Sigmoid colon (tissue), 7 donors: ENCODE measurements around the gene ARMC2. TPM values are rescaled to one million over a fixed set of nuclear protein-coding genes. Genes with fewer than 3 reads are reported as not detected.

Source experiments
- DNase-seq: peaks from one replicate; pipeline ENCODE4 v3.0.0-alpha.2; 2019
- H3K27ac ChIP-seq, 4 donors: fragments of 200-600 bp; sonication (generic); one replicate each; pipeline ENCODE4 v1.5.1; 2016 to 2019; ENCODE audit warnings: mild to moderate bottlenecking in 1 of 4
- H3K27me3 ChIP-seq, 3 donors: fragments of 200-600 bp; sonication (generic); one replicate each; pipeline ENCODE4 v1.5.1; 2019; ENCODE audit warnings: mild to moderate bottlenecking in 1 of 3
- H3K36me3 ChIP-seq, 4 donors: fragments of 200-600 bp; sonication (generic); one replicate each; pipeline ENCODE4 v1.5.1; 2016 to 2019
- H3K4me1 ChIP-seq, 4 donors: fragments of 200-600 bp; sonication (generic); one replicate each; pipeline ENCODE4 v1.5.1; 2017 to 2019
- H3K4me3 ChIP-seq, 4 donors: fragments of 200-600 bp; sonication (generic); one replicate each; pipeline ENCODE4 v1.5.1; 2017 to 2019; ENCODE audit warnings: mild to moderate bottlenecking in 2 of 4, moderate library complexity in 1 of 4
- H3K9me3 ChIP-seq, 4 donors: fragments of 200-600 bp in 3 of 4; sonication (generic) in 3 of 4; one replicate each; pipeline versions ENCODE4 v1.5.1 to v1.6.1; 2013 to 2019
- CTCF ChIP-seq, 4 experiments: fragments of 450-650 bp in 3 of 4; fragments of 200-600 bp in 1 of 4; IDR thresholded peaks; one replicate each; pipeline ENCODE4 v1.5.1; 2016 to 2019; ENCODE audit warnings: antibody characterized with exemption in 4 of 4, mild to moderate bottlenecking in 3 of 4, moderate library complexity in 2 of 4
- EP300 ChIP-seq, 4 donors: sonication (generic); formaldehyde crosslinking; IDR thresholded peaks; one replicate each; pipeline ENCODE4 v1.6.1; 2017; ENCODE audit warnings: antibody characterized with exemption in 4 of 4
- POLR2A ChIP-seq, 2 donors: fragments of 450-650 bp; IDR thresholded peaks; one replicate each; pipeline ENCODE4 v1.6.1; 2016; ENCODE audit warnings: antibody characterized with exemption in 2 of 2, mild to moderate bottlenecking in 2 of 2, moderate library complexity in 2 of 2
- POLR2AphosphoS5 ChIP-seq, 4 donors: sonication (generic); formaldehyde crosslinking; IDR thresholded peaks; one replicate each; pipeline ENCODE4 v1.6.1; 2017; ENCODE audit warnings: antibody characterized with exemption in 4 of 4
- WGBS, 2 donors: extraction: QIAGEN DNeasy Blood & Tissue Kit; methylation state at CpG; one replicate each; pipeline ENCODE4 v1.1.7; 2013; 5-methylcytosine and 5-hydroxymethylcytosine counted together
- intact Hi-C: fragments of 100-400 bp; cut with DNase I; formaldehyde crosslinking; loops from one replicate; pipeline ENCODE4 v1.15.1; 2023
- polyA plus RNA-seq, 3 donors: library from polyadenylated mRNA; stranded (reverse); fragments of 200-250 nt; gene quantifications; one replicate each; pipeline ENCODE4 v1.2.3, GENCODE V29; 2013
- total RNA-seq, 4 donors: library from RNA; depleted of rRNA; stranded (reverse); fragments of >200 nt; gene quantifications; one replicate each; pipeline ENCODE4 v1.1.0, GENCODE V29; 2016
- donor health status: healthy with polysubstance abuse.
- donor health status: Bipolar disorder and iron deficiency.
- donor health status: healthy.

ARMC2 gene
- total and polyA plus RNA-seq, 7 donors = under 0.01 to 8.6 (median 2.5) TPM

GRCh38 chr6:108846101-108846500, 2.1 kb upstream of the ARMC2 start:
- Histone ChIP-seq H3K4me3 (no peak overlapping the region), H3K27me3 (no peaks in the 10 kb centered on the region), H3K4me1 (peaks cover 0 to 11% (median 8%) of the 10 kb centered on the region in 4 donors), H3K9me3 (no peaks in the 10 kb centered on the region), H3K36me3 (no peaks in the 10 kb centered on the region), H3K27ac (no peak overlapping the region)
- TF ChIP-seq EP300 (IDR thresholded peaks at IDR 0.05) (peak in 1 of 4 donors; percentile 13), CTCF (IDR thresholded peaks at IDR 0.05) (no peak), POLR2A (IDR thresholded peaks at IDR 0.05) (no peak)
- no peak for DNase-seq
- intact Hi-C loops = loop anchor here (5.0 kb wide), 1 partner anchor 46 kb away; no protein-coding TSS in a partner anchor
- whole genome bisulfite sequencing, 2 donors = 71 to 88% methylated on average over 5 of the region's 5 CpGs

GRCh38 chr6:108846628-108847027, 1.6 kb upstream of the ARMC2 start:
- TF ChIP-seq CTCF (IDR thresholded peaks at IDR 0.05) = no peak
- no peak for TF ChIP-seq EP300 (IDR thresholded peaks at IDR 0.05)
- no peak for TF ChIP-seq POLR2A (IDR thresholded peaks at IDR 0.05)
- TF ChIP-seq POLR2AphosphoS5 (IDR thresholded peaks at IDR 0.05) = no peak
- no peak overlapping the region for H3K4me3 ChIP-seq
- DNase-seq = no peak
- H3K36me3 ChIP-seq = no peaks in the 10 kb centered on the region
- no peaks in the 10 kb centered on the region for H3K27me3 ChIP-seq
- H3K9me3 ChIP-seq = no peaks in the 10 kb centered on the region
- 96 to 97% methylated on average over 1 of the region's 1 CpG for WGBS, 2 donors
- peaks cover 0 to 11% (median 8%) of the 10 kb centered on the region in 4 donors for H3K4me1 ChIP-seq
- intact Hi-C loops = loop anchor here (5.0 kb wide), 1 partner anchor 46 kb away; no protein-coding TSS in a partner anchor
- H3K27ac ChIP-seq = no peak overlapping the region

- Histone ChIP-seq H3K27ac (peak overlapping the region; percentile 77 to 86 (median 82)), H3K4me1 (peaks cover 0 to 11% (median 8%) of the 10 kb centered on the region in 4 donors), H3K4me3 (peak overlapping the region; percentile 52 to 75 (median 64)), H3K27me3 (no peaks in the 10 kb centered on the region), H3K9me3 (no peaks in the 10 kb centered on the region), H3K36me3 (no peaks in the 10 kb centered on the region)
- TF ChIP-seq POLR2AphosphoS5 (IDR thresholded peaks at IDR 0.05) = no peak
- no peak for DNase-seq
- 44 to 60% methylated on average over 12 of the region's 12 CpGs for WGBS, 2 donors
- intact Hi-C loops = loop anchor here (5.0 kb wide), 1 partner anchor 45 kb away; no protein-coding TSS in a partner anchor
Observed at GRCh38 chr6:108847738-108848115, 495 bp upstream of the ARMC2 start.

- intact Hi-C loops = no loop called here
- H3K27ac ChIP-seq = peak overlapping the region; percentile 1 to 33 (median 21)
- H3K4me1 ChIP-seq = peaks cover 0 to 11% (median 8%) of the 10 kb centered on the region in 4 donors
- 60 to 76% methylated on average over 10 of the region's 10 CpGs for WGBS, 2 donors
- DNase-seq = no peak
- TF ChIP-seq EP300 (IDR thresholded peaks at IDR 0.05) (no peak), POLR2AphosphoS5 (IDR thresholded peaks at IDR 0.05) (no peak), POLR2A (IDR thresholded peaks at IDR 0.05) (no peak), CTCF (IDR thresholded peaks at IDR 0.05) (no peak)
- peaks cover 0 to 19% (median 2%) of the 10 kb centered on the region in 4 donors for H3K36me3 ChIP-seq
- no peaks in the 10 kb centered on the region for H3K27me3 ChIP-seq
- no peak overlapping the region for H3K4me3 ChIP-seq
- H3K9me3 ChIP-seq = no peaks in the 10 kb centered on the region
Observed at GRCh38 chr6:108850669-108851465, 2.6 kb downstream of the ARMC2 start.

- H3K4me1 ChIP-seq = peaks cover 0 to 11% (median 8%) of the 10 kb centered on the region in 4 donors
- no peaks in the 10 kb centered on the region for H3K9me3 ChIP-seq
- TF ChIP-seq POLR2AphosphoS5 (IDR thresholded peaks at IDR 0.05) (no peak), CTCF (IDR thresholded peaks at IDR 0.05) (no peak), POLR2A (IDR thresholded peaks at IDR 0.05) (no peak), EP300 (IDR thresholded peaks at IDR 0.05) (no peak)
- 81 to 83% methylated on average over 1 of the region's 1 CpG for WGBS, 2 donors
- H3K27me3 ChIP-seq = no peaks in the 10 kb centered on the region
- peaks cover 0 to 28% (median 8%) of the 10 kb centered on the region in 4 donors for H3K36me3 ChIP-seq
- intact Hi-C loops = no loop called here
- no peak overlapping the region for H3K27ac ChIP-seq
- DNase-seq = no peak
- no peak overlapping the region for H3K4me3 ChIP-seq
Observed at GRCh38 chr6:108851756-108852155, 3.5 kb downstream of the ARMC2 start.
